NCI-H1417 treated with DMSO at 0.1 percent for 48 hours (cell line): ENCODE data around the gene WDFY2.
A peak's percentile ranks its signal among the peaks of the same experiment; 100 is the strongest.

Experiments
- DNase-seq: peaks from one replicate; lab custom pipeline; 2025; lab: John Stamatoyannopoulos, UW

The WDFY2 gene

DNA sequence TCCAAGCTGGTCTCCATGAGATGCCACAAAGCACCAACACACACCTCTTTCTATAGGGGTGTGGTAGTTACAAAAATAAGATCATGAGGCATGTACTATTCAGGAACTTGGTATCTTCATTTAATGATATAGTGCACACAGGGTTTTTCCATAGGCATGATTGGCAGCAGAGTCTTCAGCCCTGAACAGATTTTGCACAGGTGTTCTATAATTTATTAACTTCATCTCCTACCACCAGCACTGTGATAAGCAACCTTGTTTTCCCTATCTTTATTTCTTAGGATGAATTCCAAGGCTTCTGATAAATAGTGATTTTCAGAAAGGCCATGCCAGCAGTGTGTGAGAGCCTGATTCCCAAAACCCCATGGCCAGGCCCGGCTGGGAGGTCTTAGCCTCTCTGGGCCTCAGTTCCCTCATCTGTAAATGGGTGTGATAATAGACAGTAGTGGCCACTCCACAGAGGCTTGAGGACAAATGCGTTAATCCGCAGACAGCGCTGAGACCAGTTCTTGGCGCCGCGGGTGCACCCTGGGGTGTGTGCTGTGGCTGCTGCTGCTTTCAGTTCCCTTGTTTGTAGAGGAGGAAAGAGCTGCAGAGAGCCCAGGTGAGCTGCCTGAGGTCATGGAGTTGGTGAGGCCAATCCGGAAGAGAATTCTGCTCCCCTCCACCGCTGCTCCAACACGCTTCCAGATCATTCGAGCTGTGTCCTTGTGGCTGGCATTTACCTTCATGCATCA, 186.6 kb downstream of the WDFY2 start:
- DNase-seq, result no peak

DNA sequence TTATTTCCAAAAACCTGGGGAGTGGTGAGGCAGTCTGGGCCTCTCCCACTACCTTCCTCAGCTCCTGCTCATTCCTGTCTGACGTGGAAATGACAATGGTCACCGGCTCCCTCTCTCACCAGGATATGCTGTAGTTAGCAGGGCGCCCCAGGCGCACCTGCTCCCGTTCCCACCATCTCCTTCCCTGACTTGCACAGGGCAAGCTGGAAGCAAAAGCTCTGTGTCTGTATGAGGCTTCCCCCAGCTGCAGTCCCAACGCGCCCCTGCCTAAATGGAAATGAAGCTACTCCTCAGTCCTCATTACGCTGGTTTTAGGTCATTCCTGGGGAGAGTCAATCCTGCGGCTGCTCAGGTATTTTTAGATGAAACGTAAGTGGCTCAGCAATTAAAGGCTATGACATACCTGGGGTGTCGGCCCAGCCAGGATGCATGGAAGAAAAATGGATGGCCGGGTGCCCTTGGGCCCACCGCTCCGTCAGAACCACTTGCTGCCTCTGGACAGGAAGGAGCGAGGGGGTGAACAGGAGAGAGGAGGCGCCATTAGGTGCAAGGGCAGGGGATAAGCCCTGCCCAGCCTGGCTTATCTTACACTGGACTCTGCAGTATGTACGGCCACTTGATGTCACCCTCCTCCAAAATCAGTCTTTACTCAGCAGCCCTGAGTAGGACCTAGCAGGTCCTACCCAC, 187.3 kb downstream of the WDFY2 start:
- no peak for DNase-seq

DNA sequence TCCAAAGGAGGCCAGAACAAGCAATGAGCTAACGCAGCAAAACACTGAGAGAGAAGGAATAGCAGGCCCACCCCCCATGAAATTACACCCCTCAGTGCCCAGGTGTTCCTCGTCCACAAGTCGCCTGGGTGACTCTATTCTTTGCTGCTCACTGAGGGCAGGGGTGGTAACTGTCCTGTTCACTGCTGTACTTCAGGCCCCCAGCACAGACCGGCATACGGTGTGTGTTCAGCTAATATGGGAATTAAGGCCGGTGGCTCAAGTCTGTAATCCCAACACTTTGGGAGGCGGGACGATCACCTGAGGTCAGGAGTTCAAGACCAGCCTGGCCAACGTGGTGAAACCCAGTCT, 187.8 kb downstream of the WDFY2 start:
- no peak for DNase-seq

DNA sequence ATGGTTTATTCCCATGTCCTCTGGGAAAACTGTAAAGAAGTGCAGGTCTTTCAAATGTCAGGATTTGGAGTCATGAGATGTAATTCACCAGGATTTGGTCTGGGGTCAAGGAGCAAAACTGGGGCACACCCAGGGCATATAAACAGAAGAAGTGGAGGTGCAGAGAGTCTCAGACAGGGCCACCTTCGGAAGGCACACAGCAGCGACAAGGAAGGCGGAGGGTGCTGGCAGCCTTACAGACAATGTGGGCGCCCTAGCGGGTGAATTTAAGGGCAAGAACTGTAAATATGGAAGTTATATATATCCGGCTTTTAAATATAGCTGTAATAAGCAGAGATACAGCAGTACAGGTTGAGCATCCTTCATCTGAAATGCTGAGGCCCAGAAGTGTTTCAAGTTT, 188.5 kb downstream of the WDFY2 start:
- no peak for DNase-seq

DNA sequence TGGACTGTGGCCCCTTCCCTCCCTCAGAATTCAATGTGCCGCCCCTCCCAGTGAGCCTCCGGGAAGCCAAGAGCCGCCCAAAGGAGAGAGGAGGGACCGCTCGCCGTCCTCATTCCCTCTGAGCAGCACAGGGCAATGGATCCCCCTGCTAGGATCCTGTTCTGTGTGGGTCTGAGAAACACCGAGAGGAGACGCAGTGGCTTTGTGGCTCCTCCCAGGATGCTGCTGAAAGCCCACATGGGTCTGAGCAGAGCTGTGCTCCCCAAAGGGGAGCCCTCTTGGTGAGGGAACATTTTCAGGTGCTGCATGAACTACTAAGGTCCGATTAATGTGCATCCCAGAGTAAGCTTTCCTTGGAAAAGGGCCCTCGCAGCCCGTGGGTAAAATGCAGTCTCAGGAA, 189.3 kb downstream of the WDFY2 start:
- no peak for DNase-seq

DNA sequence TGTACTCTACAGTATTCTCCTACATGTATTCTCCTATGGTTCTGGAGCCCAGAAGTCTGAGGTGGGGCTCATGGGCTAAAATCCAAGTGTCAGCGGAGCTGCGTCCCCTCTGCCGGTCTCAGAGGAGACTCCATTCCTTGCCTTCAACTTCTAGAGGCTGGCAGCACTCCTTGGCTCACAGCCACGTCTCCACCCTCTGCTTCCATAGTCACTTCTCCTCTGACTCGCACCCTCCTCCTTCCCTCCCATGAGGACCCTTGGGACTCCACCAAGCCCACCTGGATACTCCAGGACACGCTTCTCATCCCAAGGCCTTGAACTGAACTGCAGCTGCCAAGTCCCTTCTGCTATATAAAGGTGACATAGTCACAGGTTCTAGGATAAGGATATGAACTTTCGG, 191.9 kb downstream of the WDFY2 start:
- DNase-seq, result no peak

DNA sequence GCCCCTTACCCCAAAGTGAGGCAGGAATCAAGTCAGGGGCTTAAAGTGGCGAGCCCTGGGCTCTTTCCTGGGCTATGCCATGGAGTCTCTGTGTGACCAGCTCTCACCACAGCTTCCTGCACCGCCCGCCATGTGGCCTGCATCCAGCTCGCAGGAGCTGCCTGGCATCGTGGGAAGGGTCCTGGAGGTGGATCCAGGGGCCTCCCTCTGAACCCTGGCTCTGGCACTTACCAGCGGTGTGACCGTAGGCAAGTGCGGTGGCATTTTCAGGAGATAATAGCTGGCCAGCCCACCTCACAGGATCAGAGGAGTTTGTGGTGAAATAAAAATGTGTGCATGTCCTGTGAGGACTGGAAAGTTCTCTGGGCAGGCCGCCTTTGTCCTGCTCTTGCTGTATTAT, 193.7 kb downstream of the WDFY2 start:
- DNase-seq, result no peak

DNA sequence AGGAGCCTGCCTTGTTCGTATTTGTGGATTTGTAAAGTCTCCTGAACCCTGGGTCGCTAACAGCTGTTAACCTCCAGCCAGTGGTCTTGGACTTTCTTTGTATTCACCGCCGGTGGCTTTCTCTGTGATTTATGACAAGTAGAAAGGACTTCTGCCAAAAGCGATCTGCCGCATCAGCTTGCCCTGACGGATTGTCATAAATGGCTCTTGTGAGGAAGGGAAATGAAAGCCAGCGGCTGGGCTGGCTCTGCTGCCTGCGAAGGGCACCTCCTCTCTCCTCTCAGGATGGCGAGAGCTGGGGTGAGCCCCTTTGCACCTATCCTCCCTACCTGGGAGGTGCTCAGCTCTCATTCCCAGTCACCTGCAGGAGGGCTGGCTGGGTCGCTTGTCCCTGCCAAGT, 194.1 kb downstream of the WDFY2 start:
- no peak for DNase-seq

DNA sequence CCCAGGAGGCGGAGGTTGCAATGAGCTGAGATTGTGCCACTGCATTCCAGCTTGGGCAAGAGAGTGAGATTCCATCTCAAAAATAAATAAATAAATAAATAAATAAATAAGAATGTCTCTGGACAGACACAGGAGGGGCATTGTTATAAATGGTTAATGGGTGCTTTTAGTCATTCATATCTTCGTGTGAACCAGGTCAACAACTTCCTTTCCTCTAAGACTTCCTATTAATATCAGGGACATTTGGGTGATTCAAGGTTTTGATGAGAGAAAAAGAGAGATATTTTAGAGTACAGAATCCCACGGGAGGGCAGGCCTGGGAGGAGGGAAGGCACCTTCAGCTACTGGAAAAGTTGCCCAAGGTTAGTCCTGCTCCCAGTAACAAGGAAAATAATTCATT, 195.8 kb downstream of the WDFY2 start:
- DNase-seq, result no peak

DNA sequence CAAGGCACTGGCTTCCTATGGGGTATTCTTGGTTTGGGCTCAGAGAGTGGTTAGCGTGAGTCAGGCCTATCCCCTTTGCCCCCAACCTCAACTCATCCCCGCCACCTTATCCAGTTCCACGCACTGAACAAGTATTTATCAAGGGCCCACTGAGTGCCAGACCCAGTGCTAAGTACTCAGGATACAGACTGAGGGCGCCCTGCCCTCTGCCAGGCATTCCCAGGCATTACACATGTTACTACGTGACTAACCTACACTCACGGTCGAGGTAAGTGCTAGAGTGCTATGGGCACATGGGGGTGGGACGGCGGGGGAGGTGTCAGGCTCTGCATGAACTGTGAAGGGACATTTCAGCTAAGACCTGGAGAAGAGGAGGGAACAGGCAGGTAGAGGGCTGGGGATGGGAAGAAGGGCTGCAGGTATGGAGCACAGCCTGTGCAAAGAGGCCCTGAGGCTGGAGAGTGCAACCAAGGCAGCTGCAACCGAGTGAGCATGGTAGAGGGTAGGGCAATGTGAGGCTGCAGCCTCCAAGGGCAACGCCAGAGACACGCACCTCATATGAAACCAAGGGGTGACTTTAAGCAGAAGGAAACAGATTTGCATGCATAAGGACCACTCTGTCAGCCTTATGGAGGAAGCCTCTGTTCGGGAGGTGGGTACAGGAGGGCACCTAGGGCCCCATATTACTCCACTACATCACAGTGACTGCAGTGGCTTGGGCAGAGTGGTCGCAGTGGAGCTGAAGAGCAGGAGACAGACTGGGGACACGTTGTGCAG, 197.2 kb downstream of the WDFY2 start:
- DNase-seq, result no peak

DNA sequence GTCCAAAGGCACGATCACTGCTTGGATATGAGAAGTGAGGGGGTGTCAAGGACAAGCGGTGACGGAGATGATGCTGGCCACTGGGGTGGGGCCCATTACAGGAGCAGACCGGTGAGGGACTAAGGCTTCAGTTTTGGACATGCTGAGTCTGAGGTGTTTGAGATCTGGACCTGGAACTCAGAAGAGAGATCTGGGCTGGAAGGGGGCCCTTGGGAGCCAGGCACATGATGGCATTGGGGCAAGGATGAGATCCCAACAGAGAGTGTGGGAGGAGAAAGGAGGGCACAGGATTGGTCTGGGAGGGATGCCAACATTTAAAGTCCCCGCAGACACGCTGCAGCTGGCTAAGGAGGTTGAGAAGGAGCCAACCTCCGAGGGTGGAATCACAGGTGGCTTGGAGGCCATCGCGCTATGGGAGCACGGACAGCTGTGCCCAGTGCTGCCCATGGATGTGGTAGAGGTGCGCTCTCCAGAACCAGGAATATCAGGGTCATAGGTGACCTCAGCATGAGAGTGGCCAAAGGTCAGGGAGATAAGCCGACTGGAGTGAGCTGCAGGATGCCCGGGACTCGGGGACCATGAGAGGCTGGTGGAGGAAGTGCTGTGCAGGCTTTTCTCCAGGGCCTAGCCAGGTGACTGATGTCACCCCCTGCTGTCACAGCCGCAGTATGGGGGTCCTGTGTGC, 197.9 kb downstream of the WDFY2 start:
- no peak for DNase-seq

DNA sequence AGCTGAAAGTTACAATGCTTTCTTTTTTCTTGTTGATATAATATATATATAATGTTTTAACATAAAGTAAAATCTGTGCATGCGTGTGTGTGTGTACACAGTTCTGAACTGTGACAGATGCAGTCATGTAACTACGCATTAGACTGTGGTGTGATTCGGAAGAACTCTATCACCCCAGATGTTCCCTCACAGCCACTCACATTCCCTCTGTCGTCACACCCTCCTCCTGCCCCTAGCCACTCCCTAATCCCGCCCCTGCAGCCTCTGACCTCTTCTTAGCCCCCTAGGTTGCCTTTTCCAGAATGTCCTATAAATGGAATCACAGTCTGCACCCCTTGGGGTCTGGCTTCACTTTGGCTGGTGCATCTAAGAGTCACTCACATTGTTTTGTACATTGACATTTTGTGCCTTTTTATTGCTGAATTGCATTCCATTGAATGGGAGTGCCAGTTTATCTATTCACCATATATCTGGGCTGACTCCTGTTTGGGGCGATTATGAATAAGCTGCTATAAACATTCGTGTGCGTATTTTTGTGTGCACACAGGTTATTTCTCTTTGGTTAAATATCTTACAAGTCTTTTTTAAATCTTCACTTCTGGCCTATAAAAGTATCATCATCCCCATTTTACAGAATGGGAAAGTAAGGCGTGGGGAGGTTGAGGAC, 199.3 kb downstream of the WDFY2 start:
- no peak for DNase-seq

DNA sequence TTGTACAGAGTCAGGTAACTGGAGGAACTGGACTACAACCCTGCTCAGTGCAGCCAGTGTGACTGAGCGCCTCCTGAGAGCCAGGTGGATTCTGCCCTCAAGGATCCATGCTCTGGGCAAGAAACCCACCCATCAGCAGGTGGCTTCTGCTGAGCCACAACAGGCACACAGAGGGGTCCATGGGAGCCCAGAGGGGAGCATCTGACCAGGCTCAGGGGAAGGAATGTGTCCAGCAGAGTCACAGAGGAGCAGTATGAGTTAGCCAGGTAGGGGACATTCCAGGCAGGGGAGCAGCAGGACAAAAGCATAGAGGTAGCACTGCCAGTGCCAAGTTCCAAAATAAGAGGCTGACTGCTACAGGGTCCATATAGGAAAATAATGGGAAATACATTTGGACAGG, 199.8 kb downstream of the WDFY2 start:
- DNase-seq, result no peak

DNA sequence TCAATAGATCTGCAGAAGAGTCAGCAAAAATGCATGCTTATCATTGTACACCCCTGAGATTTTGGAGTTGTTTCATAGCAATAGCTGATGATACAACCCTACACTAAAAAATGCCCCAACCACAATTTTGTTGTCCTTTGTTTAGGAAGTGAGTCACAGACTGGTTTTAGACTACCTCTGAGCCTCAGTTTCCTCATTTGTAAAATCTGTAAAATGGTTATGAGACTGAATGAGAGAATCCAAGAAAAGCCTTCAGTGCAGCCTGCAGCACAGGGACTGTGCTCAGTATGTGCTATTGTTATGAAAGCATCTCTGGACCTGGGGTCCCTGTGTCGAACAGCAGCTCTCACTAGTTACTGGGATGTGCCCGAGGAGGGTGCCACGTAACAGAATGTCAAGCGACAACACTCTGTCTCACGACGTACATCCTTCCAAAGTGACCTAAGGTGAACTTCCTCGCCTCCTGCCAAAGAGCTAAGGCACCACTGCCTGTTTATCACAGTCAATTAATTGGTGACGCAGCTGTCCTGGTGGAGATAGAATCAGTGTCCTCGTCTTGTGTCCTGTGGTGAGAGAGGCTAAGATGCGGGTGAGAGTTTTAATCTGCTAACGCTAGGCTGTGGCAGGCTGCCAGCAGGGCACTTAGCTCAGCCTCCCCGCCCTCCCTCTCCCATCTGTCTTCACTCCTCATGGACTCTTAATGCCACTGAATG, 201.6 kb downstream of the WDFY2 start:
- DNase-seq, result peak; percentile 91

DNA sequence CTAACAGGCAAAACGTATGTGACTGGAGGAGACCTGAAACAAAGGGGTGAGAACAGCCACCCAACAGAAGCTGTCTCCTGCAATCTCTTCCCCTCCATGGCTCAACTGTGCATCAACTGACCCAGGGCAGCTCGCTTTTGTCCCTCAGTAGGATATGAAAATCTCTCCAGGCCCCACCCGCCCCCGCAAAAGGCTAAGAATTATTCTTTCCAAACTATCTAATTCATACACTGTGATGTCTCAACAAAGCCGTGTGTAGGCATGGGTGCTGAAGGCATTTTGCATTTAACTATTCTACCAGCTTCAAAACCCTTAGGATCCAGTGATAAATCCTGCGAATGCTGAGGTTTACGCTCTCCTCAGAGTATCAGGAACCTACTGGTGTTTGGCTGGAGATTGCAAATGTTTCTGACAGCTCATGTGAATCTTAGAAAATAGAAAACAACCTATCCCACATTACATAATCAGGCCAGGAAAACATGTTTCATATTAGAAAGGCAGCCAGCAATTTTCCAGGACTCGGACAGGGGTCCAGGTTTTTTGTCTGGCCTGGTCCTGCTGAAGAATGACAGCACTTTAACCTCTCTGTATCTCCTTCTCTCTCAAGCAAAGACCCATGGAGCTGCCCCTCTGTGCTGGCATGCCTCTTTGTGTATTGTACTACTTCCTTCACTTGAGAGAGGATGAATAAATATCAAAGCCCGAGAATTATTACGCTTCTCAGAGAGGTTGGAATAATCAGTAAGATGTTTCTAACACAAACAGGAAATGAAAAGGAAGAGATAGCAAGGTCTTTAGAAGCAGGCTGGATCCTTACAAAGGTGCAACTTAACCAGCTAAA, 202.4 kb downstream of the WDFY2 start:
- DNase-seq, result no peak

DNA sequence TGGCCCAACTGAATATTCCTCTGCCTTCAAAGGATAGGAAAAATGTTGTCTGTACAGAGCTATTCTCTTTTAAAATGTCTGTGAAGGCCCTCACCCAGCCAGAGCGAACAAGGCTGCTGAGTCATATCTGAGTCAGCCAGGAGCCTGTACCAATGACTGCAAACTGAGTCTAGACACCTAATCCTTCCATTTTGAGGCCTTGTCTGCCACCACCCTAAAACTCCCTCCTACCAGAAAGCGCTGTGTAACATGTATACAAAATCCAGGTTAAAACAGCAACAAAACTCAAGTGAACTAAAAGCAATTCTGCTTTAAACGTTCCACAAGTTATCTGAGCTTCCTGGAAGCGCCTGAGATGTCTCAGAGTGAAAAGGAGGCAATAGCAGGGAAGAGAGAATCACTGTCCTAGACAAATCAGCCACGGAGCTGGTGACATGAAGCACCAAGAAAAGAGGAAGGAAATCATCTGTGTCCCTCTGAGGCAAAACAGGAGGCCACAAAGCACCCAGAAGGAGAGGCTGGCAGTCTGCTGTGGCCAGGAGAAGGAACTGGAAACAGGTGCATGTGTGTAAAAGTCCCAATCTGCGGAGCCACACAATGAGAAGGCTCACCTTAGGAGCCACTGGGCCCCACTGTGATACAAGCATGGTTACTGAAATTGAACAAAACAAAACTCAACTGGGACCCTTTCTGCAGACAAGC, 209.5 kb downstream of the WDFY2 start:
- DNase-seq, result no peak

DNA sequence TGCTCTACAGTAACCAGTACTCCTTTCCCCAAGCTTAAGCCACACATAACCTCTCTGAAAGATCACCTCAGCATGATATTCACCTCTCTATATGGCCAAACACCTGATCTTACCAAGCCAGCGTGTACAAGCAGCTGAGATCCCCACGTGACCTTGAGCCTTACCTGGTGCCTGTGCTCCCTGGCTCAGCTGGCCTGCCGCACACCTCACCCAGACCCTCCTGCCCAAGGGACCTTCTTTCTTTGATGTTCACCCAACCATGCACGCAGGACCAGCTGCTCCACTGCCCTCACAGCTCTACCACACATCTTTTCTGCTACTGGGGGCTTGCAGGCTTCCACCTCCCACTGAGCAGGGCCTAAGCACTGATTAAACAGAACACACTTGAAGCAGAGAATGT, 210.7 kb downstream of the WDFY2 start:
- no peak for DNase-seq

DNA sequence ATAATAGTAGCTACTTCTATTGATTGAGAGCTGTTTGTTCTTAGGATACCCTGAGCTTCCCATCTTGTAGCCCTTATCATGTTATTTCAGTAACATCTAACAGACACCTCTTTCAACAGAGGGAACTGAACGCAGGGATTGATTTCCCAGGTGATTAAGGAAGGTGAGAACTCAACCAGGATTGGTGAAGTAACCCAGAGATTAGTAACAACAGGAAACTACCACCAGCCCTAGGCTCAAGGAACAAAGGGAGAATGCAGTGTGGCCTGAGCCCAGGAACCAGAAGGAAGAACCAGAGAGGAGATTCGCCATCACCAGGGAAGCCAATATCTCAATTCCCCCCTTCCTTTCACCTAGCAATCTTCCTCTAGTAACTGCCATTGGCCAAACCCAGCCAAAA, 211.2 kb downstream of the WDFY2 start:
- no peak for DNase-seq

DNA sequence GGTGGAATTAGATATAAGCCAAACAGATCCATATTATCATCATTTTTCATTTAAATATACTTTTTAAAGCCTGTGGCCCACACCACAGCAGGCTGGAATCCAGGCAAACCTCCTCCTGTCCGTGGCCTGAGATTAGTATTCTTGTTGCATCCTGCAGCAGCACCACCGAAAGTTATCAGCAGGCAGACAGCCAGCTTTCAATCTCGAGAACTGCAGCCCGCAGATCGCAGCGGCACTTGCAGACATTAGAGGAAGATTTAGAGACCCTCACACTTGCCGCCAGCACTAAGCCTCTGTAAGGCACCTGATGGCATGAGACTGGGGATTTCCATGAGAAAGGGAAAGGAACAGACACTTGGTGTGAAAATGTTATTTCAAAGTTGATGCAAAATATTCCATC, 212.3 kb downstream of the WDFY2 start:
- no peak for DNase-seq
